Left lung (tissue), 10 donors: ENCODE results near the gene GALNT15. TPM values are rescaled to one million over a fixed set of nuclear protein-coding genes. Genes with fewer than 3 reads are reported as not detected.

Experiments
- ATAC-seq: fragments of 200-7000 bp; cut with Tn5 transposase; one replicate; pipeline ENCODE4 v1.9.1; 2020; ENCODE audit warnings: moderate library complexity
- DNase-seq, 4 donors: peaks; one replicate each; pipeline ENCODE4 v3.0.0-alpha.2; 2013 to 2020
- H3K27ac ChIP-seq, 2 donors: fragments of 200-600 bp; sonication (generic) in 1 of 2; one replicate each; pipeline versions ENCODE4 v1.5.0 to v1.8.0; 2020 to 2021
- H3K27me3 ChIP-seq, 2 donors: fragments of 200-600 bp; sonication (generic) in 1 of 2; one replicate each; pipeline versions ENCODE4 v1.5.0 to v1.8.0; 2020 to 2021
- H3K36me3 ChIP-seq, 2 donors: fragments of 200-600 bp; sonication (generic) in 1 of 2; one replicate each; pipeline versions ENCODE4 v1.5.0 to v1.8.0; 2020 to 2021
- H3K4me1 ChIP-seq, 2 donors: fragments of 200-600 bp; one replicate each; pipeline ENCODE4 v1.8.0; 2021
- H3K4me3 ChIP-seq, 2 donors: fragments of 200-600 bp; sonication (generic) in 1 of 2; one replicate each; pipeline versions ENCODE4 v1.5.0 to v1.8.0; 2020 to 2021; ENCODE audit warnings: mild to moderate bottlenecking in 1 of 2
- H3K9me3 ChIP-seq, 2 donors: fragments of 200-600 bp; sonication (generic) in 1 of 2; one replicate each; pipeline versions ENCODE4 v1.5.0 to v1.8.0; 2020 to 2021
- intact Hi-C, 2 donors: fragments of 100-400 bp; cut with DNase I; formaldehyde crosslinking; loops; one replicate each; pipeline versions ENCODE4 v1.11.2 to v1.14.2; 2022
- polyA plus RNA-seq, 6 donors: library from polyadenylated mRNA; unstranded; fragments of 120-200 nt; gene quantifications; one replicate each; pipeline ENCODE4 v1.2.1, GENCODE V29; 2013; ENCODE audit not compliant: insufficient read length in 6 of 6
- total RNA-seq, 2 donors: library from RNA; stranded (reverse); fragmentation: NEBNext Ultra II Directional; extraction: Animal tissue kit (Norgen Biotek cat#: 25700); gene quantifications; one replicate each; pipeline ENCODE4 v1.2.1, GENCODE V29; 2021
- TF ChIP-seq, protein P1 (sequence below), 2 donors: fragments of 200-600 bp; sonication (generic) in 1 of 2; IDR thresholded peaks; one replicate each; pipeline versions ENCODE4 v1.5.0 to v1.8.0; 2021; ENCODE audit warnings: antibody characterized with exemption in 2 of 2
- donor health status: DM: no; HTN: yes; CAD: no.
- donor health status: DM: no; HTN: no; CAD: no.

Gene GALNT15
- total and polyA plus RNA-seq, 8 donors = 0.98 to 4.5 (median 1.9) TPM

DNA sequence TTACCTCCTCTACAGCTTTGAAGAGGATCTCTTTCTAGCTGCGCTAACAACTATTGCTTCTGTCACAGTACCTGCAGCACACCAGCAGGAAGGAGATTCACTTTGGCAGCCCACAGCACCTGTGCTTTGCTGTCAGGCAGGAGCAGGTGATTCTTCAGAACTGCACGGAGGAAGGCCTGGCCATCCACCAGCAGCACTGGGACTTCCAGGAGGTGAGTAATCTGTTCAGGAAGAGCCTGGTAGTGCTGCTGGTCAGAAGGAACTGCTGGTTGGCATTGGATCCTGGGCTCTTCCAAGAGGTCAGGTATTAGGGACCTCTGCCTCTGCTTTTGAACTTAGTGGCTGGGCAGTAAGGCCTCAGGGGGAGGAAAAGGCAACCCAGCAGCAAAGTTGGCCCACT lies 48.1 kb downstream of the GALNT15 start:
- TF ChIP-seq, protein P1, sequence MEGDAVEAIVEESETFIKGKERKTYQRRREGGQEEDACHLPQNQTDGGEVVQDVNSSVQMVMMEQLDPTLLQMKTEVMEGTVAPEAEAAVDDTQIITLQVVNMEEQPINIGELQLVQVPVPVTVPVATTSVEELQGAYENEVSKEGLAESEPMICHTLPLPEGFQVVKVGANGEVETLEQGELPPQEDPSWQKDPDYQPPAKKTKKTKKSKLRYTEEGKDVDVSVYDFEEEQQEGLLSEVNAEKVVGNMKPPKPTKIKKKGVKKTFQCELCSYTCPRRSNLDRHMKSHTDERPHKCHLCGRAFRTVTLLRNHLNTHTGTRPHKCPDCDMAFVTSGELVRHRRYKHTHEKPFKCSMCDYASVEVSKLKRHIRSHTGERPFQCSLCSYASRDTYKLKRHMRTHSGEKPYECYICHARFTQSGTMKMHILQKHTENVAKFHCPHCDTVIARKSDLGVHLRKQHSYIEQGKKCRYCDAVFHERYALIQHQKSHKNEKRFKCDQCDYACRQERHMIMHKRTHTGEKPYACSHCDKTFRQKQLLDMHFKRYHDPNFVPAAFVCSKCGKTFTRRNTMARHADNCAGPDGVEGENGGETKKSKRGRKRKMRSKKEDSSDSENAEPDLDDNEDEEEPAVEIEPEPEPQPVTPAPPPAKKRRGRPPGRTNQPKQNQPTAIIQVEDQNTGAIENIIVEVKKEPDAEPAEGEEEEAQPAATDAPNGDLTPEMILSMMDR (IDR thresholded peaks at IDR 0.05) = no peak
- intact Hi-C loops = no loop called here
- Histone ChIP-seq H3K4me3 (no peak overlapping the region), H3K27ac (no peak overlapping the region), H3K36me3 (no peaks in the 10 kb centered on the region), H3K4me1 (no peaks in the 10 kb centered on the region), H3K9me3 (no peaks in the 10 kb centered on the region), H3K27me3 (no peaks in the 10 kb centered on the region)
- DNase-seq (no peak), ATAC-seq (no peak)

DNA sequence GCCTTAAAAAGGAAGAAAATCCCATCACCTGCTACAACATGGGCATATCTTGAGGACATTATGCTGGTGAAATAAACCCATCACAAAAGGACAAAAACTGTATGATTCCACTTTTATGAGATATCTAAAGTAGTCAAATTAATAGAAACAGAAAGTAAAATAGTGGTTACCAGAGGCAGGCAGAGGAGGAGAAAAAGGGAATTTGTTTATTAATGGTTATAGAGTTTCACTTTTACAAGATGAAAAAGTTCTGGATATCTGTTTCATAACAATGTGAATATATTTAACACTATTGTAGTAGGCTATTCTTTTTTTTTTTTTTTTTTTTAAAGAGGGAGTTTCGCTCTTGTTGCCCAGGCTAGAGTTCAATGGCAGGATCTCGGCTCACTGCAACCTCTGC lies 49.8 kb downstream of the GALNT15 start:
- ATAC-seq (no peak), DNase-seq (no peak)
- Histone ChIP-seq H3K4me3 (no peak overlapping the region), H3K27me3 (no peaks in the 10 kb centered on the region), H3K4me1 (no peaks in the 10 kb centered on the region), H3K9me3 (no peaks in the 10 kb centered on the region), H3K27ac (no peak overlapping the region), H3K36me3 (no peaks in the 10 kb centered on the region)
- intact Hi-C loops = no loop called here
- TF ChIP-seq, protein P1 (IDR thresholded peaks at IDR 0.05) = no peak

DNA sequence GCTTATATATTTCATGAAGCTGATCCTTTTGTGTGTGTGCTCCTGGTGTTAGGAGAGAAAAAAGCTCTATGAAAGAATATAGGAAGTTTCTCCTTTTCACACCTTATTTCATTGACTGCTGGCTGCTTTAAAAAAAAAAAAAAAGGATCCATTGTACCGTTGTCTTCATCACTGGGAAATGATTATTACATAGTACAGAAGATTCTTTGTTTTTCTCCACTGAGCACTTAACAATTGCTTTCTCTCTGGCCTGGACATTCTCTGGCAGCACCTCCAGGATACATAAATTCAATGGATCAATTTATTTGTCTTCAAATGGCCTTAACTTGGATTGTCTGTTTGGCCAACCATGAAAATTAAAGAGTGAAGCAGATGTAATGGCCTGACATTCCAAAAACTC lies 53.1 kb downstream of the GALNT15 start:
- no peak overlapping the region for H3K4me3 ChIP-seq

DNA sequence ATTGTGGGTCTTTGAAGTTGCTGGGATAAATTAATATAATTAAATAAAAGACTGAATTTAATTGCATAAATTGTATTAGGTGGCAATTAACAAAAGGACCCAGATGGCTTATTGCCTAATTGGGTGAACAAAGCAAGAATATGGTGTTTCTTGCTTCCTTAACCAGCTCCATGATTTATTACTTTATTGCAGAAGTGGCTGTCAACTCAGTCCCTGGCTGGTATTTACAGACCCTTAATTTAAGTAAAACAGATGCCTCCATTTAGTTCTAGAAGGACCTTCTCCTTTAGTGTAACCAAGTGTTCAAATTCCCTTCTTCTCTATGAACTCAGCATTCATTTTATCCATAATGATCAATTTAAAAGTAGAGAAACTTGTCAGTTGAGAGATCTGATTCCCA lies 55.2 kb downstream of the GALNT15 start:
- H3K27ac ChIP-seq = no peak overlapping the region
- no peaks in the 10 kb centered on the region for H3K9me3 ChIP-seq
- H3K27me3 ChIP-seq = no peaks in the 10 kb centered on the region
- no peak for DNase-seq
- no peak for ATAC-seq
- intact Hi-C loops = no loop called here
- TF ChIP-seq, protein P1 (IDR thresholded peaks at IDR 0.05) = no peak
- H3K36me3 ChIP-seq = no peaks in the 10 kb centered on the region
- no peak overlapping the region for H3K4me3 ChIP-seq
- H3K4me1 ChIP-seq = no peaks in the 10 kb centered on the region

More for the DNA sequence above, 53.1 kb downstream of the GALNT15 start:
- no peak for DNase-seq
- Histone ChIP-seq H3K9me3 (no peaks in the 10 kb centered on the region), H3K4me1 (no peaks in the 10 kb centered on the region), H3K27ac (no peak overlapping the region), H3K27me3 (no peaks in the 10 kb centered on the region), H3K36me3 (no peaks in the 10 kb centered on the region)
- TF ChIP-seq, protein P1 (IDR thresholded peaks at IDR 0.05) = no peak
- intact Hi-C loops = no loop called here
- ATAC-seq = no peak

DNA sequence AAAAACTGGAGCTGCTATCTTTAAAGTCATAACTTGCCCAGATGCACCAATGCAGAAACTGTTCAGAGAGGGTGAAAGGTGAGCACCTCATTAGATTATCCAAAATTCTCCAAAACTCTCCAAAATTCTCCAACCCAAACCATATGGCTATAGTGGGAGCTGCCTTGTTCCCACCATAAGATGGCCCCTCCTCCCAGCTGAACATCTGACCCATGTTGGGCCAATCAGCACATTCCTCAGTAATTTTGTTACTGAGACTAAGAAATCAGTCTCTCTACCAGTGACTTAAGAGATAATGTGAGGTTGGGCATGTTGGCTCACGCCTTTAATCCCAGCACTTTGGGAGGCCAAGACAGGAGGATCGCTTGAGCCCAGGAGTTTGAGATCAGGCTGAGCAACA lies 57.5 kb downstream of the GALNT15 start:
- DNase-seq = no peak
- Histone ChIP-seq H3K9me3 (no peaks in the 10 kb centered on the region), H3K36me3 (no peaks in the 10 kb centered on the region), H3K4me3 (no peak overlapping the region), H3K27me3 (no peaks in the 10 kb centered on the region), H3K4me1 (no peaks in the 10 kb centered on the region), H3K27ac (no peak overlapping the region)
- TF ChIP-seq, protein P1 (IDR thresholded peaks at IDR 0.05) = no peak
- no peak for ATAC-seq
- intact Hi-C loops = no loop called here
